GM06990 (cell line): ENCODE data around the gene PLXNA2.

Experiments used
- DNase-seq: peaks from one replicate; pipeline ENCODE4 v3.0.0-alpha.2; 2011; ENCODE audit not compliant: insufficient read length; ENCODE audit errors: extremely low read depth
- H3K27me3 ChIP-seq: replicated peaks from 2 replicates; pipeline ENCODE4 v1.6.0; 2011; ENCODE audit warnings: low read length; ENCODE audit not compliant: control insufficient read depth, insufficient read depth
- H3K36me3 ChIP-seq: 2 replicates; pipeline ENCODE4 v1.5.1; 2011; ENCODE audit warnings: low read length; ENCODE audit not compliant: control insufficient read depth, insufficient read depth
- H3K4me3 ChIP-seq: replicated peaks from 2 replicates; pipeline ENCODE4 v1.5.1; 2011; ENCODE audit warnings: low read depth, mild to moderate bottlenecking, control low read depth, low read length
- CTCF ChIP-seq: IDR thresholded peaks from 2 replicates; pipeline ENCODE4 v1.5.1; 2011; ENCODE audit warnings: low read length, control low read depth, mild to moderate bottlenecking, inconsistent platforms; ENCODE audit not compliant: insufficient read depth, poor library complexity, severe bottlenecking

PLXNA2 gene

GRCh38 chr1:208164609-208165008, 79.6 kb downstream of the PLXNA2 start:
- Histone ChIP-seq H3K27me3 (no peaks in the 10 kb centered on the region), H3K4me3 (no peak overlapping the region), H3K36me3 (no peaks in the 10 kb centered on the region)
- no peak for DNase-seq
- TF ChIP-seq CTCF, result no peak

- Histone ChIP-seq H3K36me3 (no peaks in the 10 kb centered on the region), H3K27me3 (no peaks in the 10 kb centered on the region; the same call in 1 of the 2 replicates), H3K4me3 (no peak overlapping the region)
- no peak for TF ChIP-seq CTCF
- DNase-seq, result no peak
These were observed 80.6 kb downstream of the PLXNA2 start for GRCh38 chr1:208163539-208163938.

- DNase-seq, result no peak
- H3K27me3 ChIP-seq, result no peaks in the 10 kb centered on the region; the same call in 1 of the 2 replicates
These were observed 81.3 kb downstream of the PLXNA2 start for GRCh38 chr1:208162903-208163302.

GRCh38 chr1:208161656-208162375, 82.4 kb downstream of the PLXNA2 start:
- TF ChIP-seq CTCF, result no peak
- no peak overlapping the region for H3K4me3 ChIP-seq
- H3K27me3 ChIP-seq, result no peaks in the 10 kb centered on the region; the same call in 1 of the 2 replicates
- no peak for DNase-seq
- no peaks in the 10 kb centered on the region for H3K36me3 ChIP-seq

More at GRCh38 chr1:208162903-208163302, 81.3 kb downstream of the PLXNA2 start:
- TF ChIP-seq CTCF, result no peak
- Histone ChIP-seq H3K36me3 (no peaks in the 10 kb centered on the region), H3K4me3 (no peak overlapping the region)

- Histone ChIP-seq H3K4me3 (no peak overlapping the region), H3K27me3 (no peaks in the 10 kb centered on the region; the same call in 1 of the 2 replicates), H3K36me3 (no peaks in the 10 kb centered on the region)
- DNase-seq, result no peak
- TF ChIP-seq CTCF, result no peak
These were observed 83.2 kb downstream of the PLXNA2 start for GRCh38 chr1:208161005-208161404.
